NB4 (cell line): ENCODE data around the gene EFTUD2.

Source experiments
- POLR2A ChIP-seq: IDR thresholded peaks from 2 replicates; pipeline ENCODE4 v1.6.1; 2011; ENCODE audit warnings: mild to moderate bottlenecking; ENCODE audit not compliant: insufficient read length; ENCODE audit errors: extremely low read depth
- TF ChIP-seq, protein P1 (sequence below): IDR thresholded peaks from one replicate; pipeline ENCODE4 v1.5.1; 2012; ENCODE audit warnings: low read depth, low read length

DNA sequence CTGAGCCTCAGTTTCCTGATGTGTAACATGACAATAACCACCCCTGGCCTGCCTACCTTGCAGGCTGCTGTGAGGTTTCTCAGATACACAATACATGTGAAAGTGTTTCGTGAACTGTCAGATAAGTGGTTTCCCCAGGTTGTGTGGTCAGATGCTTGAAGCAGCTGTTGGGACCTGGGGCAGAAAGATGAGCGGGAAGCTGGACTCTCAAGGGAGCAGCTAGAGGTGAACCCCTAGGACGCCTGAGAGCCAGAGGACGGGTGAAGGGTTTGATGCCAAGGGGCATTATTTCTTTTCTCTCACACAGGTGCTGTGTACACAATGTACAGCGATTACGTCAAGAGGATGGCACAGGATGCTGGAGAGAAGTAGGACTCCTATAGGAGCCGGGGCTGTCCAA lies 49.2 kb downstream of the EFTUD2 start:
- no peak for TF ChIP-seq POLR2A
- TF ChIP-seq, protein P1, sequence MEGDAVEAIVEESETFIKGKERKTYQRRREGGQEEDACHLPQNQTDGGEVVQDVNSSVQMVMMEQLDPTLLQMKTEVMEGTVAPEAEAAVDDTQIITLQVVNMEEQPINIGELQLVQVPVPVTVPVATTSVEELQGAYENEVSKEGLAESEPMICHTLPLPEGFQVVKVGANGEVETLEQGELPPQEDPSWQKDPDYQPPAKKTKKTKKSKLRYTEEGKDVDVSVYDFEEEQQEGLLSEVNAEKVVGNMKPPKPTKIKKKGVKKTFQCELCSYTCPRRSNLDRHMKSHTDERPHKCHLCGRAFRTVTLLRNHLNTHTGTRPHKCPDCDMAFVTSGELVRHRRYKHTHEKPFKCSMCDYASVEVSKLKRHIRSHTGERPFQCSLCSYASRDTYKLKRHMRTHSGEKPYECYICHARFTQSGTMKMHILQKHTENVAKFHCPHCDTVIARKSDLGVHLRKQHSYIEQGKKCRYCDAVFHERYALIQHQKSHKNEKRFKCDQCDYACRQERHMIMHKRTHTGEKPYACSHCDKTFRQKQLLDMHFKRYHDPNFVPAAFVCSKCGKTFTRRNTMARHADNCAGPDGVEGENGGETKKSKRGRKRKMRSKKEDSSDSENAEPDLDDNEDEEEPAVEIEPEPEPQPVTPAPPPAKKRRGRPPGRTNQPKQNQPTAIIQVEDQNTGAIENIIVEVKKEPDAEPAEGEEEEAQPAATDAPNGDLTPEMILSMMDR = no peak
